SU-DHL-6 (cell line): Measurements from ENCODE around the gene RBM8A.

Source experiments
- H2AFZ ChIP-seq: fragments of 200-600 bp; sonication (generic); 2 replicates; pipeline ENCODE4 v1.6.1; 2014; ENCODE audit warnings: low read depth, mild to moderate bottlenecking, moderate library complexity, mixed read lengths, antibody characterized with exemption, low read length; ENCODE audit not compliant: severe bottlenecking
- H3F3A ChIP-seq: fragments of 200-600 bp; shearing (Covaris generic); 2 replicates; pipeline ENCODE4 v1.6.0; 2016; ENCODE audit warnings: antibody characterized with exemption, mild to moderate bottlenecking; ENCODE audit not compliant: insufficient read depth
- H3K27ac ChIP-seq: fragments of 200-600 bp; sonication (generic); 2 replicates; pipeline ENCODE4 v1.5.1; 2016; ENCODE audit warnings: low read depth, mild to moderate bottlenecking, low read length, moderate library complexity, mixed read lengths
- H3K27me3 ChIP-seq: fragments of 200-600 bp; sonication (generic), shearing (Covaris generic); 2 replicates; pipeline ENCODE4 v1.6.0; 2014; ENCODE audit warnings: mild to moderate bottlenecking, low read length
- H3K36me3 ChIP-seq: fragments of 200-600 bp; sonication (generic); 2 replicates; pipeline ENCODE4 v1.6.1; 2014; ENCODE audit warnings: mild to moderate bottlenecking, low read length, mixed read lengths
- H3K4me2 ChIP-seq: fragments of 300-600, 200-600 bp; shearing (Covaris generic), sonication (generic); 2 replicates; pipeline ENCODE4 v1.6.0; 2014; ENCODE audit warnings: low read length, low read depth, mild to moderate bottlenecking; ENCODE audit not compliant: poor library complexity, severe bottlenecking
- H3K4me3 ChIP-seq: fragments of 200-600 bp; sonication (generic); 2 replicates; pipeline ENCODE4 v1.5.1; 2014; ENCODE audit warnings: antibody characterized with exemption, low read length, mild to moderate bottlenecking, mixed read lengths; ENCODE audit not compliant: insufficient read depth, poor library complexity, severe bottlenecking
- H3K79me2 ChIP-seq: fragments of 200-600 bp; sonication (generic); 2 replicates; pipeline ENCODE4 v1.6.1; 2014; ENCODE audit warnings: mild to moderate bottlenecking, low read length, moderate library complexity; ENCODE audit not compliant: insufficient read depth
- H3K9ac ChIP-seq: fragments of 200-600 bp; sonication (generic); 2 replicates; pipeline ENCODE4 v1.7.0; 2014; ENCODE audit warnings: mild to moderate bottlenecking, low read length
- H3K9me2 ChIP-seq: fragments of 200-600 bp; sonication (generic); replicated peaks from 2 replicates; pipeline ENCODE4 v1.6.1; 2014; ENCODE audit warnings: low read length; ENCODE audit not compliant: insufficient read depth
- H3K9me3 ChIP-seq: fragments of 200-600 bp; sonication (generic); 2 replicates; pipeline ENCODE4 v1.6.1; 2014; ENCODE audit warnings: low read length, mixed read lengths; ENCODE audit not compliant: insufficient read depth
- H4K20me1 ChIP-seq: fragments of 200-600 bp; sonication (generic); 2 replicates; pipeline ENCODE4 v1.6.1; 2014; ENCODE audit warnings: low read depth, mild to moderate bottlenecking, antibody characterized with exemption, low read length, moderate library complexity, mixed read lengths
- EZH2phosphoT487 ChIP-seq: fragments of 200-600 bp; sonication (generic), shearing (Covaris generic); conservative IDR thresholded peaks from 2 replicates; pipeline ENCODE4 v1.6.1; 2018; ENCODE audit warnings: mild to moderate bottlenecking, antibody characterized with exemption, low read length, moderate library complexity, mixed read lengths
- TF ChIP-seq, protein P1 (sequence below): fragments of 200-600 bp; sonication (generic); IDR thresholded peaks from one replicate; pipeline ENCODE4 v1.5.1; 2017; ENCODE audit warnings: antibody characterized with exemption, mild to moderate bottlenecking, low read length, moderate library complexity; ENCODE audit not compliant: insufficient read depth, poor library complexity, severe bottlenecking

Gene RBM8A

DNA sequence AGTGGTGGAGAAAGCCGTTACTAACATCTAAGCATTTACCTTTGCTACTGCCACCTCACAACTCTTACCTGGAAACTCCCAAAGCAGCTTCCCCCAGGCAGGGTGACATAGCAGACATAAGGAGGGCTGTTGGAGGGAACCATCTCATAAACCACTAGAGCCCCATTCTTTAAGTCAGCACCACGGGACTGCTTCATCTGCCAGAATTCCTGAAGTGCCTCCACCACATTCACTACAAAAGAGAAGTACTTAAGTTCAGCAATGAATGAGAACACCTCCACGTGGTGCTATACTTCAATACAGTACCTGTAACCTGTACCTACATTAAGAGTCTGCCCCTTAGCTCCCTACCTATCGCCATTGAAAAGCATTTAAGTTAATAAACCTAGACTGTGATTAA lies 20.3 kb upstream of the RBM8A start:
- H3K27ac ChIP-seq, result no peak overlapping the region

DNA sequence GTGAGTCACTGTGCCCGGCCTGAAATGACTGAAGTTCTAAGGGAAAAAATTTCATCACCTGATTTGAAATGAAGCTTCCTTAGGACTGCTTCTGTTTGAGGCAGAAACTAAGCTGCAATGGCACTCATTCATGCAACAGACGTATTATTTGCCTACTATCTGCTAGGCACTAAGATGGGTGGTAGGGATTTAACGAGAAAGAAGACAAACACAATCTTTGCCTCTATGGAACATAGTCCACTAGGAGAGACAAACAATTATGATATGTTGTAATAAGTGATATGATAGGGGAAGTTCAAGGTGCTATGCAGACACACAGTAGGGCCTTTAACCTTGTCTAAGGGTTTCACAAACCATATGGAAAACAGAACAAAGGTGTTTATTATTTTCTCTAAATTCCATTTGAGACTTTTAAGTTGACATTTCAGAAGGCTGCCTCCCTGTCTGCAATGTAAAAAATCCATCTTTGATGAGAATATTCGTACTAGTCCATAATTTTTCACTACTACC lies 19.2 kb upstream of the RBM8A start:
- Histone ChIP-seq H3K36me3 (no peaks in the 10 kb centered on the region), H3K9me3 (no peaks in the 10 kb centered on the region), H4K20me1 (no peaks in the 10 kb centered on the region), H3K4me3 (no peak overlapping the region), H3K79me2 (no peaks in the 10 kb centered on the region), H3F3A (no peaks in the 10 kb centered on the region), H3K27me3 (no peaks in the 10 kb centered on the region), H3K27ac (no peak overlapping the region), H3K9ac (no peak overlapping the region), H2AFZ (no peak overlapping the region), H3K4me2 (no peak overlapping the region), H3K9me2 (no peaks in the 10 kb centered on the region)
- TF ChIP-seq, protein P1, sequence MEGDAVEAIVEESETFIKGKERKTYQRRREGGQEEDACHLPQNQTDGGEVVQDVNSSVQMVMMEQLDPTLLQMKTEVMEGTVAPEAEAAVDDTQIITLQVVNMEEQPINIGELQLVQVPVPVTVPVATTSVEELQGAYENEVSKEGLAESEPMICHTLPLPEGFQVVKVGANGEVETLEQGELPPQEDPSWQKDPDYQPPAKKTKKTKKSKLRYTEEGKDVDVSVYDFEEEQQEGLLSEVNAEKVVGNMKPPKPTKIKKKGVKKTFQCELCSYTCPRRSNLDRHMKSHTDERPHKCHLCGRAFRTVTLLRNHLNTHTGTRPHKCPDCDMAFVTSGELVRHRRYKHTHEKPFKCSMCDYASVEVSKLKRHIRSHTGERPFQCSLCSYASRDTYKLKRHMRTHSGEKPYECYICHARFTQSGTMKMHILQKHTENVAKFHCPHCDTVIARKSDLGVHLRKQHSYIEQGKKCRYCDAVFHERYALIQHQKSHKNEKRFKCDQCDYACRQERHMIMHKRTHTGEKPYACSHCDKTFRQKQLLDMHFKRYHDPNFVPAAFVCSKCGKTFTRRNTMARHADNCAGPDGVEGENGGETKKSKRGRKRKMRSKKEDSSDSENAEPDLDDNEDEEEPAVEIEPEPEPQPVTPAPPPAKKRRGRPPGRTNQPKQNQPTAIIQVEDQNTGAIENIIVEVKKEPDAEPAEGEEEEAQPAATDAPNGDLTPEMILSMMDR, result no peak
- TF ChIP-seq EZH2phosphoT487, result no peak

More for the DNA sequence above, 20.3 kb upstream of the RBM8A start:
- Histone ChIP-seq H3K9ac (no peak overlapping the region), H4K20me1 (no peaks in the 10 kb centered on the region), H3K4me3 (no peak overlapping the region), H3F3A (no peaks in the 10 kb centered on the region), H2AFZ (no peak overlapping the region), H3K79me2 (no peaks in the 10 kb centered on the region), H3K9me2 (no peaks in the 10 kb centered on the region), H3K27me3 (no peaks in the 10 kb centered on the region), H3K36me3 (no peaks in the 10 kb centered on the region), H3K4me2 (no peak overlapping the region), H3K9me3 (no peaks in the 10 kb centered on the region)
- TF ChIP-seq EZH2phosphoT487, result no peak
- TF ChIP-seq, protein P1, result no peak

DNA sequence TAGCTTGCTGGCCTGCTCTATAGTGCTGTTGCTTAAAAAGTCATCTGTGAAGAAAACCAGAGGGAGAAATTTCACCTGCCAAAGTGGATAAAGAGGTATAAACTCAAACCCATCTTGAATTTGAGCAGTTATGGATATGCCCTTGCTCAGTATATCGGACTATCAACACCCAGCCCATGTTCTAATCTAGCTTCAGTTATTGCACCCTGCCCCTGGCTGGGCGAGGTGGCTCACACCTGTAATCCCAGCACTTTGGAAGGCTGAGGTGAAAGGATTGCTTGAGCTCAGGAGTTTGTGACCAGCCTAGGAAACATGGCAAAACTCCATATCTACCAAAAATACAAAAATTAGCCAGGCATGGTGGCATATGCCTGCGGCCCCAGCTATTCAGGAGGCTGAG lies 17.2 kb upstream of the RBM8A start:
- Histone ChIP-seq H2AFZ (no peak overlapping the region), H3K4me2 (no peak overlapping the region), H4K20me1 (no peaks in the 10 kb centered on the region), H3K27me3 (no peaks in the 10 kb centered on the region), H3F3A (no peaks in the 10 kb centered on the region), H3K79me2 (no peaks in the 10 kb centered on the region), H3K9me2 (no peaks in the 10 kb centered on the region), H3K36me3 (no peaks in the 10 kb centered on the region), H3K9me3 (no peaks in the 10 kb centered on the region), H3K4me3 (no peak overlapping the region), H3K9ac (no peak overlapping the region), H3K27ac (no peak overlapping the region)
- TF ChIP-seq EZH2phosphoT487, result no peak
- TF ChIP-seq, protein P1, result no peak
